Activated CD4-positive, alpha-beta T cell treated with anti-CD3 and anti-CD28 coated beads, Interleukin-2, amount 50 U/mL, for 24 hours (primary cell): Measurements from ENCODE around the gene TCERG1L.

Source experiments
- DNase-seq, 2 donors: peaks; one replicate each; pipeline ENCODE4 v3.0.0-alpha.2; 2020; ENCODE audit warnings: low read depth in 1 of 2, low spot score in 1 of 2

TCERG1L gene

GRCh38 chr10:131316321-131317075 is 5.0 kb upstream of the TCERG1L start:
- DNase-seq, result no peak

GRCh38 chr10:131315344-131315743 is 3.8 kb upstream of the TCERG1L start:
- no peak for DNase-seq

- DNase-seq, result no peak
These were observed 3.3 kb upstream of the TCERG1L start for GRCh38 chr10:131314799-131315198.

GRCh38 chr10:131314148-131314547 is 2.6 kb upstream of the TCERG1L start:
- DNase-seq, result no peak

- no peak for DNase-seq
These were observed 1.9 kb upstream of the TCERG1L start for GRCh38 chr10:131313377-131313776.

GRCh38 chr10:131312478-131312836 is 936 bp upstream of the TCERG1L start:
- no peak for DNase-seq

- no peak for DNase-seq
These were observed 190 bp downstream of the TCERG1L start for GRCh38 chr10:131311402-131311660.

- no peak for DNase-seq
These were observed 745 bp downstream of the TCERG1L start for GRCh38 chr10:131310551-131311401.

GRCh38 chr10:131310142-131310541 is 1.4 kb downstream of the TCERG1L start:
- no peak for DNase-seq

GRCh38 chr10:131300508-131300907 is 11.0 kb downstream of the TCERG1L start:
- DNase-seq, result no peak

GRCh38 chr10:131290781-131291180 is 20.7 kb downstream of the TCERG1L start:
- no peak for DNase-seq

GRCh38 chr10:131288648-131289047 is 22.9 kb downstream of the TCERG1L start:
- DNase-seq, result no peak

GRCh38 chr10:131282961-131283360 is 28.6 kb downstream of the TCERG1L start:
- DNase-seq, result no peak

- no peak for DNase-seq
These were observed 31.4 kb downstream of the TCERG1L start for GRCh38 chr10:131280101-131280500.

GRCh38 chr10:131279516-131279915 is 32.0 kb downstream of the TCERG1L start:
- no peak for DNase-seq

- DNase-seq, result no peak
These were observed 33.6 kb downstream of the TCERG1L start for GRCh38 chr10:131277969-131278368.

- DNase-seq, result no peak
These were observed 34.2 kb downstream of the TCERG1L start for GRCh38 chr10:131277278-131277677.

GRCh38 chr10:131275691-131276090 is 35.8 kb downstream of the TCERG1L start:
- DNase-seq, result no peak

GRCh38 chr10:131274883-131275282 is 36.6 kb downstream of the TCERG1L start:
- DNase-seq, result no peak

GRCh38 chr10:131274133-131274880 is 37.2 kb downstream of the TCERG1L start:
- DNase-seq, result no peak

GRCh38 chr10:131273476-131273875 is 38.0 kb downstream of the TCERG1L start:
- no peak for DNase-seq

- no peak for DNase-seq
These were observed 38.5 kb downstream of the TCERG1L start for GRCh38 chr10:131272897-131273451.
